GM03348 (cell line): ENCODE measurements around the gene PSMG2.

ENCODE experiments used
- DNase-seq: peaks from one replicate; pipeline ENCODE4 v3.0.0; 2012; ENCODE audit warnings: low spot score

Gene PSMG2

GRCh38 chr18:12702221-12703095 is at the start of gene PSMG2, which contains the start of gene CEP76:
TSS of gene PSMG2 (plus strand) at chr18:12703042. CDS start at chr18:12703108, 66 bp downstream.
TSS of gene CEP76 (minus strand) at chr18:12702723. CDS start at chr18:12702548, 175 bp downstream.
- DNase-seq = peak; percentile 96

DNA sequence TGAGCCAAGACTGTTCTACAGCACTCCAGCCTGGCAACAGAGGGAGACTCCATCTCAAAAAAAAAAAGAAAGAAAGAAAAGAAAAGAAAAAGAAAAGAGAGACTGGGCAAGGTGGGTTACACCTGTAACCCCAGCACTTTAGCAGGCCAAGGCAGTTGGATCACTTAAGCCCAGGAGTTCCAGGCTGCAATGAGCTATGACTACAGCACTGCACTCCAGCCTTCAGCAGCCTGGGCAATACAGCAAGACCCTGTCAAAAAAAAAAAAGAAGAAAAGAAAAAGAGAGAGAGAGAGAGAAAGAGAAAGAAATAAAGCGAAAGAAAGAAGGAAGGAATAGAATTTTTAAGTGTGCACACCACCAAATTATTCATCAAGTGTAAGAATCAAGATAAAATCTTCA is 47.9 kb upstream of the PSMG2 start:
- no peak for DNase-seq

GRCh38 chr18:12656605-12656937 is 46.3 kb upstream of the PSMG2 start:
- peak; percentile 29 for DNase-seq

DNA sequence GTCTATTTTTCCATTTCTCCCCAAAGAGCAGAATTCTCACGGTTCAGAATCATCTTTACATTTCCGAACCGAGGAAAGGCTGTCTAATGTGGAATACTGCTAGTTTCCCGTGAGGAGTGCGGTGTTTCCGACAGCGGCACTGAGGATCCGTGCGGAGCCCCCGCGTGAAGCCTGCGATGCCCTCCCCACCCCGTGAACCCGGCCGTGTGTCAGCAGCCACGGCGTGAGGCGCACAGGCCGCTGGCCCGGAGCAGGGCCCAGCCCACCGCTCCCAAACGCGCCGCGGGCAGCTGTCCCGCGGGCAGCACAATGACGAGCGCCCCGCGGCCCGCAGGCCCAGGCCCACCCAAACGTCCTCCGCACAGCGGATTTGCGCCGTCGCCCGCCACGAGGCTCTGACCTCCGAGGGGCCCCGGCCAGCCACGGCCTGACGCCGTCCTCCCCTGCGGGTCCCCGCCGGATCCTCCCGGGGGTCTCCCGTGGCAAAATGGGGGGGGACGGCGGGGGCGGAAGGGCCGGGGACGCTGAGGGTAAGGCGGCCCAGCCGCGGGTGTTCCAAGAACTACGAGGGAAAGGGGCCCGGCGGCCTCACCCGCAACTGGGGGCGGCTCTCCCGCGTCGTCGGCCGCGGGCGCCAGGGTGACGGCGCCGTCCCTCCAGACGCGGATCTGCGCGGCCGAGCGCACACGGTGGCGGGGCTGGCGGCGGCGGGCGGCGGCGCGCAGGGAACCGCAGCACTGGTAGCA is 45.7 kb upstream of the PSMG2 start:
- peak; percentile 76 for DNase-seq

DNA sequence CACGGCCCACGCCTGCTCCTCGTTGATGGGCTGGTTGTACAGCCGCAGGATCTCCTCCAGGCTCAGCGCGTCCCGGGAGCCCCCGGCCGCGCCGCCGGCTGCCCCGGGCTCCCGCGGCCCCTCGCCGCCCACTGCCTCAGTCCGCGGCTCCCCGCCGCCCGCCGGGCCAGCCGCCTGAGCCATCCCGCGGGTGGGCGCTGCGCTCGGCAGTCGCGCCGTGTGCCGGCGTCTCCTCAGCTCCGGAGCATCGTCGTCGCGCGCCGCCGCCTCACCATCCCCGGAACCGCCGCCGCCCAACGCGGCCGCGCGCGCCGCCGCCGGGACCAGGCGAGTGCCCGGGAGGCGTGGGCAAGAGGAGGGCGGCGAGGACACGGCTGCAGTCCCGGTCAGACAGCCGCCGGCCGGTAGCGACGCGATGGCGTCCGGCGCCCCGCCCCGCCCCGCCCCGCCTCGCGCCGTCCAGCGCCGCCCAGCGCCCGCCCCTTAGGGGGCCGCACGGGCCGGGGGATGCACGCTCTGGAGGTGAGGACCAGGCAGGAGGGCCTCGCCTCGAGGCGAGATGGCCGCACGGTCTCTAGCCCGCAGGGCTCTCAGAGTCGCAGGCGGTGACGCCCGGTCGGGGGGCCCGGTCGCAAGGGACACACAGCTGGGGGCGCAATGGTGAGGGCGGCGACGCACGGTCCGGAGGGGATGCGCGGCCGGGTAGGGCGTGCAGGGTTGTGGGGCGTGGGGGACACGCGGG is 45.0 kb upstream of the PSMG2 start, which contains the start of gene SPIRE1:
SPIRE1 (minus strand) TSS at position 424 of the 742 bp plus-strand sequence; CDS start at position 183, 241 bp downstream.
- peak; percentile 92 for DNase-seq

GRCh38 chr18:12658426-12659138 is 44.3 kb upstream of the PSMG2 start:
- DNase-seq = no peak

- DNase-seq = peak; percentile 77
These were observed 42.8 kb upstream of the PSMG2 start for GRCh38 chr18:12659904-12660605.

GRCh38 chr18:12668041-12668440 is 34.8 kb upstream of the PSMG2 start:
- DNase-seq = no peak

DNA sequence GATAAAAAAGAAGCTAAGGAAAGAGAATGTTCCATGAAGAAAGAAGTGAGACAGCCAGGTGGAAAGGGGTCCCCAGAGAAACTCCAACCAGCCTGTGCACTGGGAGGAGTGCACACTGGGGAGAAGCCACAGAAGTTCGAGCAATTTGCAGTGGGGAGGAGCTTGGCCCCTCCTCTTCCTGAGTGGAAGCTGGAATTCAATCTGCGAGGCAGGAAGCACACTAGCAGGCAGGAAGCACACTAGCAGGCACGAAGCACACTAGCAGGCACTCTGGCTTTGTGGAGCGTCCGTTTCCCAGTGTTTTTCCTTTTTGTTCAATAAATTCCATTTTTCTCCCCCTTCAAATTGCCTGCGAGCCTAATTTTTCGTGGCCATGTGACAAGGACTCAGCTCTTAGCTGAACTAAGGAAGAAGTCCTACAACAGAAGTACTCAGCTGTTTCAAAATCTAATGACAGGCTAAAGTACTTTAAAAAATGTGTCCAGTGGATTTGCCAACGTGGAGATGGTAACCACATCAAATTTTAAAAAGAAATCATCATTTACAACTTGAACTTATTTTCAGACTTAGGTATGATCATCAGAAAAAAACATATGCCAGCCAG is 23.6 kb upstream of the PSMG2 start:
- DNase-seq = peak; percentile 66

DNA sequence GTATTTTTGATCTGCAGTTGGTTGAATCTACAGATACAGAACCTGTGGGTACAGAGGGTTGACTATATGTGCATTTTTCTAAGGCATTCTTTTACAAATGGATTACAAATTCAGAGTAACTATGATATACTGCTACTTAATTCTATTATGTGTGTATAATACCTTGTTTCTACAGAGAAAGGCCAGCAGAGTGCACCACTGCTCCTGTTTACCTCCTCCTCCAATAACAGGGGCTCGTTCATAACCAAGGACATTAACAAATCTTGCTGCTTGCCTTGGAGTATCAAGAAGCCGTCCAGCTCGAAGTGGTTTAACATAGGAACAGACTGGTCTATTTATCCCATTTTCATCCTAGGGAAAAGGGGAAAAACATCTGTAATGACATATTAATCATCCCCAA is 16.7 kb upstream of the PSMG2 start:
- peak; percentile 8 for DNase-seq

GRCh38 chr18:12689256-12689850 is 13.5 kb upstream of the PSMG2 start:
- no peak for DNase-seq

DNA sequence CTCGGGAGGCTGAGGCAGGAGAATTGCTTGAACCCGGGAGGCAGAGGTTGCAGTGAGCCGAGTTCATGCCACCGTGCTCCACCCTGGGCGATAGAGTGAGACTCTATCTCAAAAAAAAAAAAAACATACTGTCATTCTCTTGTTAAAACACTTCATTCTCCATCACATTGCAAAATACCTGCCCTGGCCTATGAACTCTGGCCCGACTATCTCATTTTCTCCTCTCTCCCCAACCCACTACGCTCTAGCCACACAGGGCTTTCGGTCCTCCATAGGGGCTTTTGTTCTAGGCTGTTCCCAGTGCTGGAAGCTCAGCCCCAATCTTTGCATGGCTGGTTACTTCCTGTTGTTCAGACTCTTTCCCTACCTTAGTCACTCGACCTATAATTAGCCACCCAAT is 10.6 kb upstream of the PSMG2 start:
- no peak for DNase-seq

- no peak for DNase-seq
These were observed 8.8 kb upstream of the PSMG2 start for GRCh38 chr18:12694032-12694431.

- DNase-seq = no peak
These were observed 3.1 kb upstream of the PSMG2 start for GRCh38 chr18:12699747-12700146.

- DNase-seq = no peak
These were observed 1.7 kb upstream of the PSMG2 start for GRCh38 chr18:12701161-12701560.

DNA sequence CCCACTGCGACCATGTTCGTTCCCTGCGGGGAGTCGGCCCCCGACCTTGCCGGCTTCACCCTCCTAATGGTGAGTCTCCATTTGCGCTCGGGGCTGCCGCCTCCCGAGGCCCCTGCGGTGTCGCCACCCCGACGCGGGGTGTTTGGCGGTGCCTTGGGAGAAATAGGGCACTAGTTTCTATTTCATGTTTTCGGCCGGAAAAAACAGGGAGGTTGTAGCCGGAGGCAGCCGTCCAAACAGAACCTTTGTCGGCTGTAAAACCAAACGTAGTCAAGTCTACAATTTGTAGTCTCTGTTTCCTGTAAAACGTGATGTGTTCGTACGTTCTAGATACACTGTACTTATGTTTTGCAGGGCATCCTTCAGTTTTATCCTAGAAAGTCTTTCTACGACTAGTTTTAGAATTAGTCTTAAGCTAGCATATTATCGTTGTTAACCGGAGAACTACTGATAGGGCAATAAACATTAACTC is 290 bp downstream of the PSMG2 start:
- no peak for DNase-seq

GRCh38 chr18:12703664-12704063 is 822 bp downstream of the PSMG2 start:
- DNase-seq = peak; percentile 47

- no peak for DNase-seq
These were observed 8.6 kb downstream of the PSMG2 start for GRCh38 chr18:12711446-12711845.

GRCh38 chr18:12721495-12722275 is 18.8 kb downstream of the PSMG2 start:
- DNase-seq = no peak
